ENCODE data around the gene AGBL4. TPM values are rescaled to one million over a fixed set of nuclear protein-coding genes. Genes with fewer than 3 reads are reported as not detected.
A peak's percentile ranks its signal among the peaks of the same experiment; 100 is the strongest.

Gene AGBL4
- total RNA-seq, 1 experiment from 2014 or later = not detected

GRCh38 chr1:48767975-48768510 is 1255.7 kb downstream of the AGBL4 start:
- DNase-seq (ENCODE audit: low read depth) = peak; percentile 5

- DNase-seq (ENCODE audit: low read depth) = no peak
Measured at GRCh38 chr1:48765335-48765734, 1258.4 kb downstream of the AGBL4 start.

- DNase-seq (ENCODE audit: low read depth) = peak; percentile 9
Measured at GRCh38 chr1:48761986-48762385, 1261.8 kb downstream of the AGBL4 start.

- peak; percentile 21 for DNase-seq (ENCODE audit: low read depth)
Measured at GRCh38 chr1:48761411-48761810, 1262.3 kb downstream of the AGBL4 start.

- no peak for DNase-seq (ENCODE audit: low read depth)
Measured at GRCh38 chr1:48760857-48761256, 1262.9 kb downstream of the AGBL4 start.

- no peak for DNase-seq (ENCODE audit: low read depth)
Measured at GRCh38 chr1:48758976-48759375, 1264.8 kb downstream of the AGBL4 start.

- no peak for DNase-seq (ENCODE audit: low read depth)
Measured at GRCh38 chr1:48757363-48757762, 1266.4 kb downstream of the AGBL4 start.

GRCh38 chr1:48756683-48757316 is 1267.0 kb downstream of the AGBL4 start:
- no peak for DNase-seq (ENCODE audit: low read depth)

- no peak for DNase-seq (ENCODE audit: low read depth)
Measured at GRCh38 chr1:48753293-48753692, 1270.5 kb downstream of the AGBL4 start.

GRCh38 chr1:48750109-48750508 is 1273.6 kb downstream of the AGBL4 start:
- DNase-seq (ENCODE audit: low read depth) = no peak

GRCh38 chr1:48749068-48749467 is 1274.7 kb downstream of the AGBL4 start:
- DNase-seq (ENCODE audit: low read depth) = no peak

- DNase-seq (ENCODE audit: low read depth) = no peak
Measured at GRCh38 chr1:48746906-48747305, 1276.8 kb downstream of the AGBL4 start.

GRCh38 chr1:48744032-48744431 is 1279.7 kb downstream of the AGBL4 start:
- DNase-seq (ENCODE audit: low read depth) = no peak

- no peak for DNase-seq (ENCODE audit: low read depth)
Measured at GRCh38 chr1:48743480-48743879, 1280.3 kb downstream of the AGBL4 start.

- no peak for DNase-seq (ENCODE audit: low read depth)
Measured at GRCh38 chr1:48741380-48741779, 1282.4 kb downstream of the AGBL4 start.

GRCh38 chr1:48740621-48741020 is 1283.1 kb downstream of the AGBL4 start:
- DNase-seq (ENCODE audit: low read depth) = no peak

- DNase-seq (ENCODE audit: low read depth) = no peak
Measured at GRCh38 chr1:48739091-48739490, 1284.7 kb downstream of the AGBL4 start.

GRCh38 chr1:48738356-48738755 is 1285.4 kb downstream of the AGBL4 start:
- no peak for DNase-seq (ENCODE audit: low read depth)

- DNase-seq (ENCODE audit: low read depth) = no peak
Measured at GRCh38 chr1:48735796-48736195, 1288.0 kb downstream of the AGBL4 start.

- no peak for DNase-seq (ENCODE audit: low read depth)
Measured at GRCh38 chr1:48730164-48730910, 1293.4 kb downstream of the AGBL4 start.

GRCh38 chr1:48728584-48728983 is 1295.2 kb downstream of the AGBL4 start:
- no peak for DNase-seq (ENCODE audit: low read depth)

GRCh38 chr1:48726557-48727215 is 1297.1 kb downstream of the AGBL4 start:
- no peak for DNase-seq (ENCODE audit: low read depth)
